Neural cell (in vitro differentiated cells): ENCODE data around the gene RADIL. TPM values are rescaled to one million over a fixed set of nuclear protein-coding genes. Genes with fewer than 3 reads are reported as not detected.

Experiments
- H2AFZ ChIP-seq: fragments of 200-600, 300-800 bp; sonication (generic), shearing (Covaris generic); 2 replicates; pipeline ENCODE4 v1.6.0; 2014; ENCODE audit warnings: low read depth, mild to moderate bottlenecking, antibody characterized with exemption, low read length, moderate library complexity
- H3F3A ChIP-seq: fragments of 200-600 bp; shearing (Covaris generic); 2 replicates; pipeline ENCODE4 v1.6.1; 2016; ENCODE audit warnings: mild to moderate bottlenecking, moderate library complexity, mixed read lengths, antibody characterized with exemption, low read length; ENCODE audit not compliant: insufficient read depth, poor library complexity, severe bottlenecking
- H3K27ac ChIP-seq: fragments of 200-600, 300-800 bp; sonication (generic), shearing (Covaris generic); 2 replicates; pipeline ENCODE4 v1.5.1; 2014; ENCODE audit warnings: mild to moderate bottlenecking, low read length, moderate library complexity
- H3K27me3 ChIP-seq: fragments of 300-800, 200-600 bp; sonication (generic), shearing (Covaris generic); 2 replicates; pipeline ENCODE4 v1.6.0; 2014; ENCODE audit warnings: mild to moderate bottlenecking, low read depth, low read length, moderate library complexity; ENCODE audit not compliant: insufficient read depth
- H3K36me3 ChIP-seq: fragments of 300-800, 200-600 bp; sonication (generic), shearing (Covaris generic); 2 replicates; pipeline ENCODE4 v1.5.1; 2014; ENCODE audit warnings: mild to moderate bottlenecking, antibody characterized with exemption, low read length, moderate library complexity; ENCODE audit not compliant: insufficient read depth
- H3K4me2 ChIP-seq: fragments of 300-800, 200-600 bp; sonication (generic), shearing (Covaris generic); 2 replicates; pipeline ENCODE4 v1.6.0; 2014; ENCODE audit warnings: mild to moderate bottlenecking, low read length
- H3K4me3 ChIP-seq: fragments of 300-800, 200-600 bp; sonication (generic), shearing (Covaris generic); 2 replicates; pipeline ENCODE4 v1.5.1; 2014; ENCODE audit warnings: mild to moderate bottlenecking, low read length, moderate library complexity
- H3K79me2 ChIP-seq: fragments of 200-600 bp; shearing (Covaris generic); replicated peaks from 2 replicates; pipeline ENCODE4 v1.6.0; 2014; ENCODE audit warnings: mild to moderate bottlenecking, low read length, moderate library complexity; ENCODE audit not compliant: insufficient read depth
- H3K9ac ChIP-seq: fragments of 300-800, 200-600 bp; sonication (generic), shearing (Covaris generic); 2 replicates; pipeline ENCODE4 v1.6.1; 2016; ENCODE audit warnings: mild to moderate bottlenecking, low read length, mixed read lengths
- H3K9me2 ChIP-seq: fragments of 200-600 bp; shearing (Covaris generic); 2 replicates; pipeline ENCODE4 v1.6.1; 2016; ENCODE audit warnings: mild to moderate bottlenecking, low read length, mixed read lengths; ENCODE audit not compliant: insufficient read depth
- H3K9me3 ChIP-seq: fragments of 200-600, 300-800 bp; sonication (generic), shearing (Covaris generic); 2 replicates; pipeline ENCODE4 v1.6.1; 2016; ENCODE audit warnings: mild to moderate bottlenecking, mixed run types, low read length, moderate library complexity, mixed read lengths
- H4K20me1 ChIP-seq: fragments of 200-600 bp; shearing (Covaris generic); 2 replicates; pipeline ENCODE4 v1.6.1; 2016; ENCODE audit warnings: mild to moderate bottlenecking, mixed run types; ENCODE audit not compliant: insufficient read depth
- CTCF ChIP-seq: fragments of 450-650 bp; IDR thresholded peaks from 2 replicates; pipeline ENCODE4 v1.5.1; 2014; ENCODE audit warnings: antibody characterized with exemption, mild to moderate bottlenecking, moderate library complexity; ENCODE audit not compliant: poor library complexity, severe bottlenecking
- EP300 ChIP-seq: fragments of 450-650 bp; conservative IDR thresholded peaks from 2 replicates; pipeline ENCODE4 v1.6.1; 2014; ENCODE audit warnings: antibody characterized with exemption, mild to moderate bottlenecking, moderate library complexity; ENCODE audit not compliant: poor library complexity, severe bottlenecking
- EZH2 ChIP-seq: fragments of 200-600, 300-800 bp; shearing (Covaris generic), sonication (generic); IDR thresholded peaks from 2 replicates; pipeline ENCODE4 v1.6.1; 2014; ENCODE audit warnings: antibody characterized with exemption, low read length, borderline replicate concordance, mild to moderate bottlenecking; ENCODE audit not compliant: insufficient read depth, poor library complexity, severe bottlenecking
- MXI1 ChIP-seq: fragments of 450-650 bp; conservative IDR thresholded peaks from 2 replicates; pipeline ENCODE4 v1.6.1; 2014; ENCODE audit warnings: antibody characterized with exemption, mild to moderate bottlenecking; ENCODE audit not compliant: poor library complexity, severe bottlenecking
- POLR2AphosphoS5 ChIP-seq: IDR thresholded peaks from 2 replicates; pipeline ENCODE4 v1.6.1; 2012
- RAD21 ChIP-seq: fragments of 450-650 bp; conservative IDR thresholded peaks from 2 replicates; pipeline ENCODE4 v1.6.1; 2014; ENCODE audit warnings: antibody characterized with exemption, mild to moderate bottlenecking, moderate library complexity
- REST ChIP-seq: IDR thresholded peaks from 2 replicates; pipeline ENCODE4 v1.6.1; 2012; ENCODE audit warnings: borderline replicate concordance
- SMC3 ChIP-seq: fragments of 450-650 bp; conservative IDR thresholded peaks from 2 replicates; pipeline ENCODE4 v1.6.1; 2014; ENCODE audit warnings: antibody characterized with exemption, mild to moderate bottlenecking, moderate library complexity; ENCODE audit not compliant: poor library complexity
- TAF1 ChIP-seq: IDR thresholded peaks from 2 replicates; pipeline ENCODE4 v1.6.1; 2012; ENCODE audit warnings: low read depth
- polyA plus RNA-seq: library from polyadenylated mRNA; depleted of rRNA; stranded (reverse); fragments of >200 nt; gene quantifications from 2 replicates; pipeline ENCODE4 v1.2.3, GENCODE V29; 2014

RADIL gene
- polyA plus RNA-seq, 1 donor from 2014 or later, result 4.1 TPM

- Histone ChIP-seq H2AFZ (no peak overlapping the region), H3K79me2 (no peaks in the 10 kb centered on the region)
Observed at GRCh38 chr7:4800487-4800886, 83.0 kb downstream of the RADIL start.

GRCh38 chr7:4799508-4800268 is 83.8 kb downstream of the RADIL start:
- H3K27ac ChIP-seq, result no peak overlapping the region
- no peaks in the 10 kb centered on the region for H3K36me3 ChIP-seq
- TF ChIP-seq RAD21 (no peak), REST (no peak), SMC3 (no peak), TAF1 (no peak), MXI1 (no peak), EP300 (no peak), EZH2 (no peak)

More at GRCh38 chr7:4800487-4800886, 83.0 kb downstream of the RADIL start:
- Histone ChIP-seq H3K36me3 (no peaks in the 10 kb centered on the region), H3K4me3 (no peak overlapping the region), H4K20me1 (no peaks in the 10 kb centered on the region), H3K9me3 (no peaks in the 10 kb centered on the region), H3K4me2 (no peak overlapping the region), H3K9ac (no peak overlapping the region), H3K9me2 (no peaks in the 10 kb centered on the region), H3F3A (no peaks in the 10 kb centered on the region), H3K27me3 (no peaks in the 10 kb centered on the region), H3K27ac (no peak overlapping the region)
- TF ChIP-seq EZH2 (no peak), POLR2AphosphoS5 (no peak), REST (no peak), MXI1 (no peak), CTCF (no peak), RAD21 (no peak), TAF1 (no peak), SMC3 (no peak), EP300 (no peak)

More at GRCh38 chr7:4799508-4800268, 83.8 kb downstream of the RADIL start:
- H3F3A ChIP-seq, result no peaks in the 10 kb centered on the region
- no peaks in the 10 kb centered on the region for H3K9me3 ChIP-seq
- H3K9ac ChIP-seq, result no peak overlapping the region
- no peak overlapping the region for H3K4me3 ChIP-seq
- H2AFZ ChIP-seq, result no peak overlapping the region
- H3K27me3 ChIP-seq, result no peaks in the 10 kb centered on the region
- no peak overlapping the region for H3K4me2 ChIP-seq
- H4K20me1 ChIP-seq, result no peaks in the 10 kb centered on the region
- no peaks in the 10 kb centered on the region for H3K9me2 ChIP-seq
- H3K79me2 ChIP-seq, result no peaks in the 10 kb centered on the region
